ENCODE measurements around the gene MYOCD.

GRCh38 chr17:12683299-12683698 lies 17.6 kb downstream of the MYOCD start:
- TF ChIP-seq, protein P1, sequence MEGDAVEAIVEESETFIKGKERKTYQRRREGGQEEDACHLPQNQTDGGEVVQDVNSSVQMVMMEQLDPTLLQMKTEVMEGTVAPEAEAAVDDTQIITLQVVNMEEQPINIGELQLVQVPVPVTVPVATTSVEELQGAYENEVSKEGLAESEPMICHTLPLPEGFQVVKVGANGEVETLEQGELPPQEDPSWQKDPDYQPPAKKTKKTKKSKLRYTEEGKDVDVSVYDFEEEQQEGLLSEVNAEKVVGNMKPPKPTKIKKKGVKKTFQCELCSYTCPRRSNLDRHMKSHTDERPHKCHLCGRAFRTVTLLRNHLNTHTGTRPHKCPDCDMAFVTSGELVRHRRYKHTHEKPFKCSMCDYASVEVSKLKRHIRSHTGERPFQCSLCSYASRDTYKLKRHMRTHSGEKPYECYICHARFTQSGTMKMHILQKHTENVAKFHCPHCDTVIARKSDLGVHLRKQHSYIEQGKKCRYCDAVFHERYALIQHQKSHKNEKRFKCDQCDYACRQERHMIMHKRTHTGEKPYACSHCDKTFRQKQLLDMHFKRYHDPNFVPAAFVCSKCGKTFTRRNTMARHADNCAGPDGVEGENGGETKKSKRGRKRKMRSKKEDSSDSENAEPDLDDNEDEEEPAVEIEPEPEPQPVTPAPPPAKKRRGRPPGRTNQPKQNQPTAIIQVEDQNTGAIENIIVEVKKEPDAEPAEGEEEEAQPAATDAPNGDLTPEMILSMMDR (IDR thresholded peaks at IDR 0.05; ENCODE audit: low read depth, low read length, poor library complexity, severe bottlenecking) = no peak
- TF ChIP-seq EZH2phosphoT487 (IDR thresholded peaks at IDR 0.05; ENCODE audit: borderline replicate concordance, low read length) = no peak
